Measurements from ENCODE around the gene OR51E2. TPM values are rescaled to one million over a fixed set of nuclear protein-coding genes. Genes with fewer than 3 reads are reported as not detected.

OR51E2 gene
- total and polyA plus RNA-seq, 12 donors = 0.10 TPM; not detected in 11

- Histone ChIP-seq H3K4me3 (no peak overlapping the region), H3K9me3 (replicated peaks in 1 of 3) (no peaks in the 10 kb centered on the region), H3K4me1 (replicated peaks in 1 of 2) (no peaks in the 10 kb centered on the region), H3K27me3 (no peaks in the 10 kb centered on the region), H3K27ac (no peak overlapping the region), H3K36me3 (replicated peaks in 1 of 2) (no peaks in the 10 kb centered on the region)
- intact Hi-C loops (cut with DNase I) = no loop called here
- TF ChIP-seq POLR2A (IDR thresholded peaks at IDR 0.05) = no peak
- TF ChIP-seq CTCF (IDR thresholded peaks at IDR 0.05) = no peak
- 64 to 80% (median 73%) methylated on average over 2 of the region's 2 CpGs for WGBS, 4 donors
- no peak for DNase-seq
These were observed 14.8 kb downstream of the OR51E2 start for GRCh38 chr11:4682623-4683419.

GRCh38 chr11:4680341-4680740 is 17.3 kb downstream of the OR51E2 start:
- intact Hi-C loops (cut with DNase I) = no loop called here
- 31 to 36% (median 34%) methylated on average over 3 of the region's 3 CpGs for WGBS, 4 donors
- no peaks in the 10 kb centered on the region for H3K27me3 ChIP-seq
- no peak for TF ChIP-seq CTCF (IDR thresholded peaks at IDR 0.05)
- TF ChIP-seq POLR2A (IDR thresholded peaks at IDR 0.05) = no peak
- H3K4me1 ChIP-seq (replicated peaks in 1 of 2) = no peaks in the 10 kb centered on the region
- no peaks in the 10 kb centered on the region for H3K9me3 ChIP-seq (replicated peaks in 1 of 3)
- H3K27ac ChIP-seq = no peak overlapping the region
- no peak for DNase-seq
- H3K36me3 ChIP-seq (replicated peaks in 1 of 2) = no peaks in the 10 kb centered on the region
- H3K4me3 ChIP-seq = no peak overlapping the region

GRCh38 chr11:4677948-4678347 is 19.7 kb downstream of the OR51E2 start:
- WGBS, 4 donors = 80 to 87% (median 83%) methylated on average over 2 of the region's 2 CpGs
- H3K27me3 ChIP-seq = no peaks in the 10 kb centered on the region
- TF ChIP-seq CTCF (IDR thresholded peaks at IDR 0.05) = no peak
- no peak for TF ChIP-seq POLR2A (IDR thresholded peaks at IDR 0.05)
- no peaks in the 10 kb centered on the region for H3K9me3 ChIP-seq (replicated peaks in 1 of 3)
- no peak overlapping the region for H3K27ac ChIP-seq
- no peak for DNase-seq
- no peaks in the 10 kb centered on the region for H3K4me1 ChIP-seq (replicated peaks in 1 of 2)
- H3K4me3 ChIP-seq = no peak overlapping the region
- no peaks in the 10 kb centered on the region for H3K36me3 ChIP-seq (replicated peaks in 1 of 2)
- intact Hi-C loops (cut with DNase I) = no loop called here

- WGBS, 4 donors = 50 to 58% (median 56%) methylated on average over 2 of the region's 2 CpGs
- intact Hi-C loops (cut with DNase I) = no loop called here
- Histone ChIP-seq H3K4me3 (no peak overlapping the region), H3K27ac (no peak overlapping the region), H3K27me3 (no peaks in the 10 kb centered on the region), H3K36me3 (replicated peaks in 1 of 2) (no peaks in the 10 kb centered on the region), H3K4me1 (replicated peaks in 1 of 2) (no peaks in the 10 kb centered on the region), H3K9me3 (replicated peaks in 1 of 3) (no peaks in the 10 kb centered on the region)
- no peak for DNase-seq
- TF ChIP-seq POLR2A (IDR thresholded peaks at IDR 0.05) = no peak
- TF ChIP-seq CTCF (IDR thresholded peaks at IDR 0.05) = no peak
These were observed 23.9 kb downstream of the OR51E2 start for GRCh38 chr11:4673781-4674180.
